Endometrial microvascular endothelial cells (primary cell): ENCODE results near the gene RNU1-2. TPM values are rescaled to one million over a fixed set of nuclear protein-coding genes. Genes with fewer than 3 reads are reported as not detected.
"Not testable (repeated sequence)": the region's sequence is repeated elsewhere in the genome, so short reads cannot be mapped to it uniquely, and the experiment has no call there.

Experiments used
- in situ Hi-C: cut with HindIII; loops from 2 replicates; pipeline ENCODE4 v1.10.0; 2017; ENCODE audit warnings: low sequenced_read_pairs, low pct_unique_long_range_greater_than_20kb; ENCODE audit errors: inconsistent ontology term
- total RNA-seq: library from RNA; depleted of rRNA; stranded (reverse); fragments of >200 nt; gene quantifications from one replicate; pipeline ENCODE4 v1.2.3, GENCODE V29; 2015; ENCODE audit errors: inconsistent ontology term

The RNU1-2 gene
- total RNA-seq, 1 donor from 2014 or later = not detected

- in situ Hi-C loops = no loop called here
Measured at GRCh38 chr1:16886860-16887605, 8.7 kb upstream of the RNU1-2 start.

DNA sequence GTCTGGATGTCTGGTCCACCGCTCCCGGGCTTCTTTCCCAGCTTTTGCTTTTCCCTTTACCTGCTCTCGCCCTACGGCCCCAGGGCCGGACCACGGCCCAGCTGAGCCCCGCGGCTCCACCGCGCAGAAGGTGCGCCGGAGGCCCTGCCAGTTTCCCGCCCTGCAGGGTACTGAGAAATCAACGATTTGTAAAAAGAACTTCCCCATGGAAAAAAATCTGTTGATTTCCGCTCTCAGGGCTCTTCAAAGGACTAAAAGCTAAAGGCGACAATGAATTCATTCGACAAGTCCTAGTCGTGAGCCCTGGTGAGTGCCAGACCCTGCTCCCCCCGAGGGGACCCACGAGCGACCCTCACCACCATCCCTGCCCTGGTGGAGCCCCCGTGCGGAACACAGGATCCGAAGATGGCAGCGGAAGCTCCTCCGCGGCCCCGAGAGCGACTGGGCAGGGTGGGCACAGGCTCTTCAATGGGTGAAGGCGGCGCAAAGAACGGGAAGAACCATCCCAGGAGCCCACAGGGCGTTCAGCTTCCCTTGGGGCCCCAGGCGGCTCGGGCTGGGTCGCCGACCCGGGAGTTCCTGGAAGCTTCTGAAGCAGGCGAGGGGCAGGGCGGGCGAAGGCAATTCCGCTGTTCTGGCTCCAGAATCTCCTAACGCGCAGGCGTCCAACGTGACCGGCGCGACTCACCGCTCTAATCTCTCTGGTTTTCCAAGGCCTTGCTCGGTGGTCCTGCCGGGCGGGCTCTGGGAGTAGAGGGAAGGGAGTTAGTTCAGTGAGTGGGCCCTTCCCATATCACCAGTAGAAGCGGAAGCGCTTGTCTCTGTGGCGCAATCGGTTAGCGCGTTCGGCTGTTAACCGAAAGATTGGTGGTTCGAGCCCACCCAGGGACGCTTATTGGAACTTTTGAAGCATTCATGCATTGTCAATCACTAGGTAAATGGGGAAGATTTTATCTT lies 6.6 kb upstream of the RNU1-2 start:
- in situ Hi-C loops = no loop called here

GRCh38 chr1:16890539-16891021 lies 5.2 kb upstream of the RNU1-2 start:
- in situ Hi-C loops = not testable (repeated sequence)

GRCh38 chr1:16891057-16891456 lies 4.7 kb upstream of the RNU1-2 start:
- in situ Hi-C loops = not testable (repeated sequence)

- in situ Hi-C loops = not testable (repeated sequence)
Measured at GRCh38 chr1:16892978-16893525, 2.7 kb upstream of the RNU1-2 start.

DNA sequence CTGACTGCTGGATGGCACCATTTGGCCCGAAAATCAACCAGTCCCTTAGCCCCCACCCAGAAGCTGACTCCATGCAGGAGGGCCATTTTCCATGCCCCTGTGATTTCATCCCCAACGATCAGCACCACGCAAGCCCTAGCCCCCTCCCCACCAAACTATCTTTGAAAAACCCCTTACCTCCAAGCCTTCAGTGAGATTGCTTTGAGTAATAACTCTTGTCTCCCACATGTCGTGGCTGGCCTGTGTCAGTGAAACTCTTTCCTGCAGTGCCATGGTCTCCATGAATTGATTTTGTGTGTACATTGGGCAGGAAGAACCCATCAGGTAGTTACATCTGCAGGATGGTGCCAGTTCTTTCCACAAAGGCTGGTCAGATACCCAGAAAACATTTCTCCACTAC lies 2.0 kb upstream of the RNU1-2 start:
- in situ Hi-C loops = not testable (repeated sequence)

GRCh38 chr1:16894338-16894737 lies 1.4 kb upstream of the RNU1-2 start:
- in situ Hi-C loops = not testable (repeated sequence)

DNA sequence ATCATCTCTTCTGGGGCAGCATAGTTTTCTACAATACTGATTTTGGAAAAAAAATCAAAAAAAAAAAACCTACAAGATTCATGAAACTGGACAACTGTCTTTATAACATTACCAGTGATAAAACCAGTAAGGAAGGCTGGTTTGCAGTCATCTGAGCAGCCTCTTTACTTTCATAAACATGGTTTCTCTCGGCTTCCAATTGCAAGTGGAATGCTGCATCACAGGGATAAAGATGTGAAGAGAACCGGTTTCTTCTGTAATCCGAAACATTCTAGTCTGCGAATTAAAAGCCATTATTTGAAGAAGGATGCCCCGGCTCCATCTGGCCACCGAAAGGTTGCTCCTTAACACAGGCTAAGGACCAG lies 565 bp upstream of the RNU1-2 start:
- in situ Hi-C loops = not testable (repeated sequence)

DNA sequence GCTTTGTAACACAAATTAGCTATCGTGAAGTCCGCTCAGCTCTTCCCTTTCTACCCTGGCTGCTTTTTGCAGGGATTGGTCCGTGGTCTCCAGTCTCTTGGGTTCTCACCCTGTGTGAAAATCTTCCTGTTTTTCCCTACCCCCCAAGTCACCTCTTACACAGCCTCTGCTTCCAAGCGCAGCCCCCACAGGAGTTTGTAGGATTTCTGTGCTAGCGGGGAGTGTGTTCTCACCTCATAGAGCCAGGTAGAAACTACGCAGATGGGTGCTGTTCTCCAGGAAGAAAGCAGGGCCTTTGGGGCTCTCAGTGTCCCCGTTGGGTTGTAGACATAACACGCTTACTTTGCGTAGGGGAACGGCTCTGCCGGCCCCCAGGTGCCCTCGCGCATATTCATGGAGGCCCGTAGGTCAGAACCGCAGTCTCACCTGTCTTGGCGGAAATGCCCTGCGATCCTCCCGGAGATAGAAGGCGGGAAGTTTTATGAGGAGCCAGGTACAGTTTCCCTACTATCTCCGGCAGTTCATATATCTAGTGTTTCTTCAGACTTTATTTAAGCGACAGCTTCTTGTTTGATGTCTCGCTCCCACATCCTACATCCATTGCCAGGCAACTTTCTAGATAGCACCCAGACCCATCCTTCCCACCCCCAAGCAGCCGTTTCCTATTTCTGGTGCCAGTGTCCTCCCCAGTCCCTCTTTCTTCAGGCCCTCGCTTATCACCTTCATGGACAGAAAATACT lies 706 bp downstream of the RNU1-2 start:
- in situ Hi-C loops = not testable (repeated sequence)

GRCh38 chr1:16897653-16898052 lies 1.9 kb downstream of the RNU1-2 start:
- in situ Hi-C loops = not testable (repeated sequence)

GRCh38 chr1:16898298-16898697 lies 2.5 kb downstream of the RNU1-2 start:
- in situ Hi-C loops = not testable (repeated sequence)

DNA sequence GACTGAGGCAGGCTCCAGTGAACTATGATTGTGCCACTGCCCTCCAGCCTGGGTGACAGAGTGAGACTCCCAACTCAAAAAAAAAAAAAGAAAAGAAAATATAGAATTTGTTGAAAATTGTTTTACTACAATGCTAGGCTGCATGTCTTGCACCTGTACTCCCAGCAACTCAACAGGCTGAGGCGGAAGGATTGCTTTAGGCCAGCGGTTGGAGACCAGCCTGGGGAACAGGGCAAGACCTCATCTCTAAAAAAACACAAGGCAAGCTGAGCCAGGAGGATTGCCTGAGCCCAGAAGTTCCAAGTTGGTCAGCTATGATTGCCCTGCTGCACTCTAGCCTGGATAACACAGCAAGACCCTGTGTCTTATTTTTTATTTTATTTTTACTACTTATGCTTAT lies 3.2 kb downstream of the RNU1-2 start:
- in situ Hi-C loops = not testable (repeated sequence)

DNA sequence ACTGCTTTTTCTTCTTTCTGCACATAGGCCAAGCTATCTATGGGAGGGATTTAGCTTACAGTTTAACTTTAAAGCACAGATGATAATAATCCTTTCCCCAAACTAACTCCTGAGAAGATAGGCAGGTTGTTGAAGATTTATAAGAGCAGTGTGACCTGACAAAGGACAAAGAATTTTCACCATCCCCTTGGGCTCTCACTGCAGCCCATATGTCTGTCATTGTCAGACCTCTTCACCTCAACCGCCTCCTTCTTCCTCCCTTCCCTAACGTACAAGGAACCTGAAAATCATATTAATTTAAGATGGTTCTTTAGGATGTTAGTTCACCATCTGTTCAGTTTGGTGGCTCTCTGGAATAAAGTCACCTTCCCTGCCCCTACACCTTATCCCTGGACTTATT lies 5.0 kb downstream of the RNU1-2 start:
- in situ Hi-C loops = no loop called here

- in situ Hi-C loops = not testable (repeated sequence)
Measured at GRCh38 chr1:16901371-16901770, 5.6 kb downstream of the RNU1-2 start.

DNA sequence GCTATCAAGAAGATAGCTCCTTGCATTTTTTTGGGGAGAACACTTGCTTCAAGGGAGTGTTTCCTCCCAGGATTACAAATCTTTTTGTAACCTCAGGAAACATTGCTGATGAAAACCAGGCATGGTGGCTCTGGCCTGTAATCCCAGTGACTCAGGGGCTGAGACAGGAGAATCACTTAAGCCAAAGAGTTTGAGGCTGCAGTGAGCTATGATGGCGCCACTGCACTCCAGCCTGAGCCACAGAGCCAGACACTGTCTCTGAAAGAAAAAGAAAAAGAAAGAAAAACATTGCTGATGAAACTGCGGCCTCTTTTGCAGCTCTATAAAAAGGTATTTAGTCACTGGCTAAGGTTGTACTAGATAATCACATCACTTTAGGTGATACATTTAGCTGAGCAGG lies 7.3 kb downstream of the RNU1-2 start:
- in situ Hi-C loops = no loop called here

GRCh38 chr1:16903458-16903796 lies 7.6 kb downstream of the RNU1-2 start:
- in situ Hi-C loops = no loop called here

DNA sequence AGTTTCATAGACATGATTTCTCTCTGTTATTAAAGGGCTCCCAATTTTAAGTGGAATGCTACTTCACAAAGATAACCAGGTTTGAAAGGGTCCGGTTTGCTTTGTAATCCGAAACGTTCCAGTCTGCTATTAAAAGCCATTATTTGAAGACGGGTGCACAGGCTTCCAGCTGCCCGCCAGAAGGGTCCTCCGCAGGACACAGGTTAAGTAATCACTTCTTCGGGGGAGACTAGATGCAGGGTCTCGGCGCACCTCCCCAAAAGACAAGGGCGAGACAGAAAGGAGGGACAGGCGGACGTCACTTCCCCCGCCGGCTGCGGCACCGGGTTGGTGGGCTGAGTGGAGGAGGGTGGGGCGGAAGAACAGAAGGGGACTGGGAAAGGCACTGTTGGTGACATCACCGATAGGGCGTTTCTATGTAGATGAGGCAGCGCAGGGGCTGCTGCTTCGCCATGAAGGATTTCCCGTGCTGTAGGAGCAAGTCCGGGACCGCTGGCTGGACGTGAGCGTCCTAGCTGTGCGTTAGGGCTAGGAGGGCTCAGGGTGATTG lies 8.9 kb downstream of the RNU1-2 start:
- in situ Hi-C loops = no loop called here

DNA sequence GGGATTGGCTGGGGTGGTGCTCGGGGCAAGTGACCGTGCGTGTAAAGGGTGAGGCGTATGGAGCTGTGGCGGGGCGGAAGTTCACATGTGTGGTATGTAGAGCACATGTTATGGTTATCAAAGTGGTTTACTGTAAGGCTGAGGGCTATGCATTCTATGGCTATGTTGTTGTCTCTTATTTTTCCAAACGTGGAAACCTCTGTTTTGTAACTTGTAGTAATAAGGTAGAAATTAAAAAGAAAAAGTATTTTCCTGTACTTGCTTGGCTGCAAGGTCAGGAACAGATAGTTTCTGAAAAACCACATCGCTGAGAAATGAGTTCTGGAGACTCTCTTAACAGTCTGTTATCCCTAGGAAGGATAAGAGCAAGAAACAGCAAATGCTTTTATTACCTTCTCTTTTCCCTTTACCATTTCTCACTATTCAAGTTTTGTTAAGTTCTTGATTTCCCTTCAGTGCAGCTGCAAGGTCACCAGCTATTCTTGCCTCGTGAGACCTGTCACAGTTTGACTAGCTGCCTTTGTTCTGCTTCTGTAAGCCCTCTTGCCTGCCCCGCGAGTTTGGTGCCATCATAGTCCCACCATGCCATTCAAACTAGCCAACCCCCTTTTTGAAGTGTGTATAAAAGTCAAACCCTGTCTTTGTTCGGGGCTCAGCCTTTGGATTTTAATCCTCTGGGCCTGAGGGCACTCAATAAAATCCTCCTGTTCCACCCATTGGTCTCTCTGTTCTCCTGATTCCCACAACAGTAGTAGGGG lies 9.5 kb downstream of the RNU1-2 start:
- in situ Hi-C loops = no loop called here
